Loucy (cell line): ENCODE results near the gene NPRL2.

Experiments
- H2AFZ ChIP-seq: fragments of 200-600 bp; sonication (generic); 2 replicates; pipeline ENCODE4 v1.6.0; 2016; ENCODE audit warnings: antibody characterized with exemption, mild to moderate bottlenecking, low read length, moderate library complexity
- H3F3A ChIP-seq: fragments of 200-600 bp; 2 replicates; pipeline ENCODE4 v1.6.0; 2016; ENCODE audit warnings: antibody characterized with exemption, low read depth, mild to moderate bottlenecking
- H3K27me3 ChIP-seq: fragments of 200-600 bp; sonication (generic); 2 replicates; pipeline ENCODE4 v1.6.1; 2014; ENCODE audit warnings: low read length, mild to moderate bottlenecking; ENCODE audit not compliant: insufficient read depth, poor library complexity, severe bottlenecking
- H3K36me3 ChIP-seq: fragments of 200-600 bp; sonication (generic); 2 replicates; pipeline ENCODE4 v1.6.1; 2016; ENCODE audit warnings: low read length; ENCODE audit not compliant: insufficient read depth
- H3K4me1 ChIP-seq: fragments of 200-600 bp; sonication (generic); 2 replicates; pipeline ENCODE4 v1.5.1; 2014; ENCODE audit warnings: low read length, mild to moderate bottlenecking; ENCODE audit not compliant: insufficient read depth, poor library complexity, severe bottlenecking
- H3K4me2 ChIP-seq: fragments of 200-600 bp; sonication (generic); 2 replicates; pipeline ENCODE4 v1.6.0; 2014; ENCODE audit warnings: antibody characterized with exemption, low read length, low read depth, mild to moderate bottlenecking; ENCODE audit not compliant: poor library complexity, severe bottlenecking
- H3K4me3 ChIP-seq: fragments of 200-600 bp; sonication (generic); 2 replicates; pipeline ENCODE4 v1.5.1; 2014; ENCODE audit warnings: low read length, mild to moderate bottlenecking, mixed read lengths; ENCODE audit not compliant: poor library complexity, severe bottlenecking
- H3K79me2 ChIP-seq: fragments of 200-600 bp; sonication (generic); 2 replicates; pipeline ENCODE4 v1.6.1; 2014; ENCODE audit warnings: low read length; ENCODE audit not compliant: insufficient read depth
- H3K9ac ChIP-seq: fragments of 200-600 bp; sonication (generic); 2 replicates; pipeline ENCODE4 v1.6.0; 2014; ENCODE audit warnings: mild to moderate bottlenecking, low read depth, low read length, moderate library complexity; ENCODE audit not compliant: poor library complexity, severe bottlenecking
- H3K9me2 ChIP-seq: fragments of 200-600 bp; sonication (generic); replicated peaks from 2 replicates; pipeline ENCODE4 v1.6.1; 2016; ENCODE audit warnings: low read depth, low read length, mixed read lengths
- H3K9me3 ChIP-seq: fragments of 200-600 bp; sonication (generic); 2 replicates; pipeline ENCODE4 v1.6.1; 2014; ENCODE audit warnings: mild to moderate bottlenecking, antibody characterized with exemption, low read length, low read depth; ENCODE audit not compliant: insufficient read depth
- H4K20me1 ChIP-seq: fragments of 200-600 bp; sonication (generic); 2 replicates; pipeline ENCODE4 v1.6.0; 2014; ENCODE audit warnings: antibody characterized with exemption, low read length, mild to moderate bottlenecking; ENCODE audit not compliant: insufficient read depth, poor library complexity, severe bottlenecking
- CTCF ChIP-seq: fragments of 200-600 bp; sonication (generic); conservative IDR thresholded peaks from 2 replicates; pipeline ENCODE4 v1.5.1; 2014; ENCODE audit warnings: mild to moderate bottlenecking, antibody characterized with exemption, low read length
- EZH2phosphoT487 ChIP-seq: fragments of 200-600 bp; IDR thresholded peaks from 2 replicates; pipeline ENCODE4 v1.6.1; 2018; ENCODE audit warnings: antibody characterized with exemption, mild to moderate bottlenecking, moderate library complexity, borderline replicate concordance

NPRL2 gene

GRCh38 chr3:50345586-50346234 is 4.9 kb downstream of the NPRL2 start, which contains the start of gene ZMYND10:
Gene ZMYND10, minus strand, starts transcription at chr3:50345732. Its CDS starts 153 bp downstream, at chr3:50345579.
- Histone ChIP-seq H3K9me2 (no peaks in the 10 kb centered on the region), H2AFZ (no peak within 1 kb of the TSS), H4K20me1 (no peaks in the 10 kb centered on the region), H3K27me3 (no peaks in the 10 kb centered on the region), H3K9me3 (no peaks in the 10 kb centered on the region), H3K79me2 (peaks cover 43% of the 10 kb centered on the region), H3K4me2 (no peak within 1 kb of the TSS), H3F3A (peaks cover 6% of the 10 kb centered on the region; the same call in 1 of the 2 replicates), H3K36me3 (peaks cover 7% of the 10 kb centered on the region; the same call in 1 of the 2 replicates), H3K9ac (no peak within 1 kb of the TSS), H3K4me3 (no peak within 1 kb of the TSS), H3K4me1 (peaks cover 50% of the 10 kb centered on the region)
- TF ChIP-seq EZH2phosphoT487 (no peak), CTCF (no peak)

GRCh38 chr3:50345008-50345407 is 5.6 kb downstream of the NPRL2 start:
- H3K9me3 ChIP-seq: no peaks in the 10 kb centered on the region
- no peaks in the 10 kb centered on the region for H3K27me3 ChIP-seq
- TF ChIP-seq CTCF: no peak
- no peak for TF ChIP-seq EZH2phosphoT487
- H3K79me2 ChIP-seq: peaks cover 45% of the 10 kb centered on the region
- no peaks in the 10 kb centered on the region for H4K20me1 ChIP-seq
- no peak overlapping the region for H3K4me3 ChIP-seq
- H3K4me1 ChIP-seq: peaks cover 47% of the 10 kb centered on the region
- H3K9me2 ChIP-seq: no peaks in the 10 kb centered on the region
- peaks cover 7% of the 10 kb centered on the region; the same call in 1 of the 2 replicates for H3K36me3 ChIP-seq
- peaks cover 6% of the 10 kb centered on the region; the same call in 1 of the 2 replicates for H3F3A ChIP-seq
- H3K4me2 ChIP-seq: no peak overlapping the region
- H2AFZ ChIP-seq: no peak overlapping the region
- no peak overlapping the region for H3K9ac ChIP-seq

GRCh38 chr3:50342813-50343633 is 7.6 kb downstream of the NPRL2 start:
- no peaks in the 10 kb centered on the region for H3K27me3 ChIP-seq
- TF ChIP-seq CTCF (peak; percentile 32; the same call in 1 of the 2 replicates), EZH2phosphoT487 (no peak)

More at GRCh38 chr3:50342813-50343633, 7.6 kb downstream of the NPRL2 start:
- Histone ChIP-seq H2AFZ (no peak overlapping the region), H3K9me3 (no peaks in the 10 kb centered on the region), H3K4me2 (peak overlapping the region; percentile 91), H3K4me1 (peaks cover 42% of the 10 kb centered on the region), H3K4me3 (peak overlapping the region; percentile 97), H3K36me3 (peaks cover 2% of the 10 kb centered on the region; the same call in 1 of the 2 replicates), H3F3A (peaks cover 6% of the 10 kb centered on the region; the same call in 1 of the 2 replicates), H3K9ac (peak overlapping the region; percentile 98), H3K79me2 (peaks cover 48% of the 10 kb centered on the region), H3K9me2 (no peaks in the 10 kb centered on the region), H4K20me1 (no peaks in the 10 kb centered on the region)
